HG02981 (cell line): ENCODE data around the gene HBQ1.
"Not testable (repeated sequence)": the region's sequence is repeated elsewhere in the genome, so short reads cannot be mapped to it uniquely, and the experiment has no call there.

Source experiments
- ATAC-seq: cut with Tn5 transposase; IDR thresholded peaks from one replicate; pipeline ENCODE4 v1.9.1; 2021; ENCODE audit warnings: mild to moderate bottlenecking, moderate library complexity; ENCODE audit not compliant: unreplicated experiment

Gene HBQ1

DNA sequence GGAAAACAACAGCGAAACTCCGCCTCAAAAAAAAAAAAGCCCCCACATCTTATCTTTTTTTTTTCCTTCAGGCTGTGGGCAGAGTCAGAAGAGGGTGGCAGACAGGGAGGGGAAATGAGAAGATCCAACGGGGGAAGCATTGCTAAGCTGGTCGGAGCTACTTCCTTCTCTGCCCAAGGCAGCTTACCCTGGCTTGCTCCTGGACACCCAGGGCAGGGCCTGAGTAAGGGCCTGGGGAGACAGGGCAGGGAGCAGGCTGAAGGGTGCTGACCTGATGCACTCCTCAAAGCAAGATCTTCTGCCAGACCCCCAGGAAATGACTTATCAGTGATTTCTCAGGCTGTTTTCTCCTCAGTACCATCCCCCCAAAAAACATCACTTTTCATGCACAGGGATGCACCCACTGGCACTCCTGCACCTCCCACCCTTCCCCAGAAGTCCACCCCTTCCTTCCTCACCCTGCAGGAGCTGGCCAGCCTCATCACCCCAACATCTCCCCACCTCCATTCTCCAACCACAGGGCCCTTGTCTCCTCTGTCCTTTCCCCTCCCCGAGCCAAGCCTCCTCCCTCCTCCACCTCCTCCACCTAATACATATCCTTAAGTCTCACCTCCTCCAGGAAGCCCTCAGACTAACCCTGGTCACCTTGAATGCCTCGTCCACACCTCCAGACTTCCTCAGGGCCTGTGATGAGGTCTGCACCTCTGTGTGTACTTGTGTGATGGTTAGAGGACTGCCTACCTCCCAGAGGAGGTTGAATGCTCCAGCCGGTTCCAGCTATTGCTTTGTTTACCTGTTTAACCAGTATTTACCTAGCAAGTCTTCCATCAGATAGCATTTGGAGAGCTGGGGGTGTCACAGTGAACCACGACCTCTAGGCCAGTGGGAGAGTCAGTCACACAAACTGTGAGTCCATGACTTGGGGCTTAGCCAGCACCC, 5.0 kb upstream of the HBQ1 start:
- ATAC-seq: no peak

GRCh38 chr16:176006-176405, 4.3 kb upstream of the HBQ1 start:
- not testable (repeated sequence) for ATAC-seq

- ATAC-seq: not testable (repeated sequence)
These were observed 3.5 kb upstream of the HBQ1 start, which contains the start of gene HBA1 for GRCh38 chr16:176477-177382. Gene HBA1 (plus strand): TSS chr16:176680. CDS start chr16:176717, 37 bp downstream.

DNA sequence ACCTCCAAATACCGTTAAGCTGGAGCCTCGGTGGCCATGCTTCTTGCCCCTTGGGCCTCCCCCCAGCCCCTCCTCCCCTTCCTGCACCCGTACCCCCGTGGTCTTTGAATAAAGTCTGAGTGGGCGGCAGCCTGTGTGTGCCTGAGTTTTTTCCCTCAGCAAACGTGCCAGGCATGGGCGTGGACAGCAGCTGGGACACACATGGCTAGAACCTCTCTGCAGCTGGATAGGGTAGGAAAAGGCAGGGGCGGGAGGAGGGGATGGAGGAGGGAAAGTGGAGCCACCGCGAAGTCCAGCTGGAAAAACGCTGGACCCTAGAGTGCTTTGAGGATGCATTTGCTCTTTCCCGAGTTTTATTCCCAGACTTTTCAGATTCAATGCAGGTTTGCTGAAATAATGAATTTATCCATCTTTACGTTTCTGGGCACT, 2.9 kb upstream of the HBQ1 start:
- no peak for ATAC-seq

DNA sequence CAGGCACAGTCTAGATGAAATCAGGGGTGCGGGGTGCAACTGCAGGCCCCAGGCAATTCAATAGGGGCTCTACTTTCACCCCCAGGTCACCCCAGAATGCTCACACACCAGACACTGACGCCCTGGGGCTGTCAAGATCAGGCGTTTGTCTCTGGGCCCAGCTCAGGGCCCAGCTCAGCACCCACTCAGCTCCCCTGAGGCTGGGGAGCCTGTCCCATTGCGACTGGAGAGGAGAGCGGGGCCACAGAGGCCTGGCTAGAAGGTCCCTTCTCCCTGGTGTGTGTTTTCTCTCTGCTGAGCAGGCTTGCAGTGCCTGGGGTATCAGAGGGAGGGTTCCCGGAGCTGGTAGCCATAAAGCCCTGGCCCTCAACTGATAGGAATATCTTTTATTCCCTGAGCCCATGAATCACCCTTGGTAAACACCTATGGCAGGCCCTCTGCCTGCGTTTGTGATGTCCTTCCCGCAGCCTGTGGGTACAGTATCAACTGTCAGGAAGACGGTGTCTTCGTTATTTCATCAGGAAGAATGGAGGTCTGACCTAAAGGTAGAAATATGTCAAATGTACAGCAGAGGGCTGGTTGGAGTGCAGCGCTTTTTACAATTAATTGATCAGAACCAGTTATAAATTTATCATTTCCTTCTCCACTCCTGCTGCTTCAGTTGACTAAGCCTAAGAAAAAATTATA, 2.1 kb upstream of the HBQ1 start:
- no peak for ATAC-seq

GRCh38 chr16:178668-179015, 1.6 kb upstream of the HBQ1 start:
- no peak for ATAC-seq

GRCh38 chr16:179211-180092, 807 bp upstream of the HBQ1 start:
- ATAC-seq: no peak

DNA sequence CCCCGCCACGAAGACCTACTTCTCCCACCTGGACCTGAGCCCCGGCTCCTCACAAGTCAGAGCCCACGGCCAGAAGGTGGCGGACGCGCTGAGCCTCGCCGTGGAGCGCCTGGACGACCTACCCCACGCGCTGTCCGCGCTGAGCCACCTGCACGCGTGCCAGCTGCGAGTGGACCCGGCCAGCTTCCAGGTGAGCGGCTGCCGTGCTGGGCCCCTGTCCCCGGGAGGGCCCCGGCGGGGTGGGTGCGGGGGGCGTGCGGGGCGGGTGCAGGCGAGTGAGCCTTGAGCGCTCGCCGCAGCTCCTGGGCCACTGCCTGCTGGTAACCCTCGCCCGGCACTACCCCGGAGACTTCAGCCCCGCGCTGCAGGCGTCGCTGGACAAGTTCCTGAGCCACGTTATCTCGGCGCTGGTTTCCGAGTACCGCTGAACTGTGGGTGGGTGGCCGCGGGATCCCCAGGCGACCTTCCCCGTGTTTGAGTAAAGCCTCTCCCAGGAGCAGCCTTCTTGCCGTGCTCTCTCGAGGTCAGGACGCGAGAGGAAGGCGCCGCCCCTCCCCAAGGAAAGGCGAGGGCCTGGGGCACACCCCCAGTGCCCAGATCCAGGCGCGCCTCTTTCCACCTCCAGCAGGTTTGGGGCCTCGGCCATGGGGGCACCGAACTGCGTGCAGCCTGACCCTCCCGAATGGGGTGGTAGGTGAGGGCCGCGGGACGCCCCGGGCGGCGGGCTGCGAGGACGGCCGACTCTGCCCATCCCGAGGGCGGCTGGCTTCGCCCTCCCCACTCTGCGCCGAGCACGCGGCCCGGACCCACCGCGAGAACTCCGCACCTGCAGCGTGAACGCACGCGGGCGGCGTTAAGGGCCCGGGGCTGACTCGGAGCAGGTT, 664 bp downstream of the HBQ1 start:
- ATAC-seq: no peak

- ATAC-seq: no peak
These were observed 1.3 kb downstream of the HBQ1 start for GRCh38 chr16:181565-182021.

- ATAC-seq: no peak
These were observed 2.7 kb downstream of the HBQ1 start for GRCh38 chr16:183005-183404.

GRCh38 chr16:185213-185612, 5.0 kb downstream of the HBQ1 start:
- no peak for ATAC-seq

DNA sequence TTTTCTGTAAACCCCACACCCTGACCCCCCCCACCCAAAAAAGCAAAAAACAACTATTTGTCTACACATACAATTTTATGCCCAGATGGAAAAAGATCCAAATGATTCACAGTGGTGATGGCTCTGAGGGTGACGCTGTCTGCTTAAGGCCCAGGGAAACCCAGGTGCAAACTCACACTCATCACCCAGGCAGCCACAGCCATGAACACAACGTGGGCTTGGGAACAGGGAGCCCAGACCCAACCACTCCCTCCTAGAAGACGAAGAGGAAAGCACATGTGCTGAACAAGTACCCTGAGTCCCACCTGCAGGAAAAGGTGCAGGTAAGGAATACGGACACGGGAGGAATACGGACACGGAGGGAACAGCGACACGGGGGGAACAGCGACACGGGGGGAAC, 5.4 kb downstream of the HBQ1 start:
- ATAC-seq: no peak

DNA sequence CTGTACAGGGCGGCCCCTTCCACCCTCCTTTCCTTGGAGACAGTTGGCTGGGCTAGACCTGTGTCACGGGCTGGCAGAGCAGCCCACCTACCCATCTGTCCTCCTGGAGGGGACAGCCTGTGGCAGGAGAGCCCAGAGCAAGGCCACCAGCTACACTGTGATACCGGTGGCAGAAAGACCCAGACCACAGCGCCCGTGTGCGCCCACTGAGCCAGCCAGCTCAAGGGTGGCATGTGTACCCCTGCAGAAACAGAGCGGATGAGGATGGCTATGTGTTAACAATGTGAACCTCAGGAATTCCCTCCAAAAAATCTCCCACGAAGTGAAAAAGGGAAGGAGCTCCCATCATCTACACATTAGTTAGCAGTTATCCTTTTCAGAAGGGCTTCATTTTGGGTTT, 7.1 kb downstream of the HBQ1 start:
- no peak for ATAC-seq

GRCh38 chr16:188674-189073, 8.4 kb downstream of the HBQ1 start:
- ATAC-seq: no peak

GRCh38 chr16:189604-190186, 9.4 kb downstream of the HBQ1 start:
- no peak for ATAC-seq

GRCh38 chr16:191831-192230, 11.6 kb downstream of the HBQ1 start:
- no peak for ATAC-seq

DNA sequence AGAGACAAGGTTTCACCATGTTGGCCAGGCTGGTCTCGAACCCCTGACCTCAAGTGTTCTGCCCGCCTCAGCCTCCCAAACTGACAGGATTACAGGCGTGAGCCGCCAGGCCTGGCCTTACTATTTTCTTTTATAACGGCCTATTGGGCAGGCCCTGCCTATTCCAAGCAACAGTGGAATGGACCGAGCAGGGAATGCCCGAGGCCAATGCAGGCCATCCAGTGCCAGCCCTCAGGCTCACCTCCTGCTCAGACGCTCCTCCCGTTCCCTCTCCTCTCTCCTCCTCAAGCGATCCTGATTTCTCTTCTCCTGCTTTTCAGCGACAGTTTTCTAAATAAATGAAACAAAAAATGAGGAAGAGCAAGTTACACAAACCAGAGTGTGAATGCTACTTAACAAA, 12.4 kb downstream of the HBQ1 start:
- ATAC-seq: no peak

GRCh38 chr16:193441-193840, 13.2 kb downstream of the HBQ1 start:
- ATAC-seq: no peak

GRCh38 chr16:194516-194915, 14.3 kb downstream of the HBQ1 start:
- ATAC-seq: no peak
